ENCODE data around the gene FARP2. TPM values are rescaled to one million over a fixed set of nuclear protein-coding genes. Genes with fewer than 3 reads are reported as not detected.

The FARP2 gene
- polyA plus RNA-seq, 1 of the 3 experiments (the other 2 are of a cell fraction) = 11.5 TPM

GRCh38 chr2:241498115-241499070 lies 142.3 kb downstream of the FARP2 start:
- Histone ChIP-seq H3K9me2 (no peaks in the 10 kb centered on the region), H3K9ac (no peak overlapping the region), H3K4me2 (no peak overlapping the region), H3K36me3 (replicated peaks in 1 of 2; ENCODE audit: control insufficient read depth in 1 of 2, insufficient read depth in 2 of 2, low read length in 1 of 2) (peaks cover 6 to 65% of the 10 kb centered on the region in 2 experiments), H3K9me3 (no peaks in the 10 kb centered on the region), H3K27ac (ENCODE audit: low read depth in 2 of 2, low read length in 1 of 2) (no peak overlapping the region), H3F3A (replicated peaks; ENCODE audit: insufficient read depth) (no peaks in the 10 kb centered on the region), H4K20me1 (ENCODE audit: insufficient read depth) (peaks cover 22% of the 10 kb centered on the region; the same call in 1 of the 2 replicates), H3K27me3 (ENCODE audit: insufficient read depth) (no peaks in the 10 kb centered on the region), H3K4me3 (ENCODE audit: low read depth in 2 of 2, low read length in 1 of 2) (no peak overlapping the region), H3K4me1 (ENCODE audit: control insufficient read depth in 1 of 2, insufficient read depth in 2 of 2, low read depth in 1 of 2, low read length in 1 of 2) (no peaks in the 10 kb centered on the region), H3K79me2 (ENCODE audit: insufficient read depth) (peaks cover 28% of the 10 kb centered on the region), H2AFZ (ENCODE audit: low read depth) (no peak overlapping the region)
- CTCF ChIA-PET = interaction anchor here (1.0 to 2.1 kb wide), 4 partner anchors 8 to 380 kb away, joined by 3 to 8 read pairs (median 4); partner anchors contain the start of gene STK25
- TF ChIP-seq USF2 (IDR thresholded peaks at IDR 0.05; ENCODE audit: borderline replicate concordance, low read depth, low read length) (no peak), PBX3 (IDR thresholded peaks at IDR 0.05) (no peak), ELF1 (IDR thresholded peaks at IDR 0.05) (no peak), TAF1 (IDR thresholded peaks at IDR 0.05; ENCODE audit: borderline replicate concordance, low read depth, low read length) (no peak), ZBTB33 (IDR thresholded peaks at IDR 0.05; ENCODE audit: borderline replicate concordance, low read depth) (no peak), JUND (IDR thresholded peaks at IDR 0.05) (no peak), GATA2 (CRISPR knock-in tag; IDR thresholded peaks at IDR 0.05) (no peak), CTCF (IDR thresholded peaks at IDR 0.05) (no peak)
- DNase-seq = no peak
- POLR2A ChIA-PET = no interaction called here
- 98% methylated on average over 26 of the region's 36 CpGs for WGBS (ENCODE audit: low lambda C conversion rate)
